Right atrium auricular region (tissue), 2 donors: ENCODE measurements around the gene PLAGL1. TPM values are rescaled to one million over a fixed set of nuclear protein-coding genes. Genes with fewer than 3 reads are reported as not detected.
A peak's percentile ranks its signal among the peaks of the same experiment; 100 is the strongest.

Experiments
- DNase-seq: peaks from one replicate; pipeline ENCODE4 v3.0.0-alpha.2; 2019; ENCODE audit warnings: low spot score
- H3K27ac ChIP-seq, 2 donors: fragments of 200-600 bp; sonication (generic); 1 replicate in 1 of 2; 2 replicates in 1 of 2; pipeline ENCODE4 v1.5.1; 2016 to 2019
- H3K27me3 ChIP-seq, 2 donors: fragments of 200-600 bp; sonication (generic); one replicate each; pipeline versions ENCODE4 v1.5.1 to v1.6.0; 2017 to 2019
- H3K36me3 ChIP-seq: fragments of 200-600 bp; sonication (generic); one replicate; pipeline ENCODE4 v1.5.1; 2016
- H3K4me1 ChIP-seq, 2 donors: fragments of 200-600 bp; sonication (generic); one replicate each; pipeline versions ENCODE4 v1.5.1 to v1.6.0; 2017 to 2019
- H3K4me3 ChIP-seq, 2 donors: fragments of 200-600 bp; sonication (generic); 1 replicate in 1 of 2; 2 replicates in 1 of 2; pipeline ENCODE4 v1.5.1; 2017 to 2019; ENCODE audit warnings: mild to moderate bottlenecking in 1 of 2, moderate library complexity in 1 of 2
- H3K9me3 ChIP-seq, 2 donors: fragments of 200-600 bp; sonication (generic); one replicate each; pipeline ENCODE4 v1.5.1; 2019
- total RNA-seq, 2 donors: library from RNA; depleted of rRNA; stranded (reverse); fragments of >200 nt; gene quantifications; one replicate each; pipeline ENCODE4 v1.1.0, GENCODE V29; 2016
- TF ChIP-seq, protein P1 (sequence below), 2 donors: fragments of 200-600 bp; sonication (generic); IDR thresholded peaks; one replicate each; pipeline ENCODE4 v1.5.1; 2019; ENCODE audit warnings: antibody characterized with exemption in 2 of 2

PLAGL1 gene
- total RNA-seq, 2 donors from 2014 or later: 6.8 to 8.5 TPM

DNA sequence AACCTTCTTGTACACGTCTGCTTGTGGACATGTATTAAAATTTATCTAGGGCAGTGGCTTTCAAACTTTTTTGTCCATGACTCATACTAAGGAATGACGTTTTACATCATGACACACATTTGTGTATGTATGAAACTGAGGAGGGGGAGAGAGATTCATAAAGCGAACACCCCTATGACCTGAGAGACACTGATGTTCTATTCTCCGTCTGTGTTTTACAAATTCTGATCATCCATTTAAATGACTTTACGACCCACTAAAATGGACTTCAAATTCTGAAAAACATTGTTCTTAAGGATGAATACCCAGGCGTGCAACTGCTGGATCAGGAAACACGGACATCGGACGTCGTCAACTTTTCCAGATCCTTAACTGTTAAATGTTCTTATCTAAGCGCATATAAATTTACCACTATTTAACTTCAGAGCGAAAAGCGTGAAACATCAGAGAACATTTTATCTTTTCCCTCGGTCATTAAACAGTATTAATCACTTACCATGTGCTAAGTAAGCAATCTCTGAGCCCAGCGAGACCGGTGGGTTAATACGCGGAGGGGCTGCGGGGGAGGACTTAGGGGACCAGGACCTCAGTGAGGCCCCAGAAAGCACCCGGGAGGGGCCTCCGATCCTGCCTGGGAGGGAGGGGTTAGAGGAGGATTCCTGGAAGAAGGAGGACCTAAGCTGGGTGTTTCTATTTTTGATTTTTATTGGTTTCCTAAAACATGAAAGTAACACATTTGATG lies 1.2 kb downstream of the PLAGL1 start:
- TF ChIP-seq, protein P1, sequence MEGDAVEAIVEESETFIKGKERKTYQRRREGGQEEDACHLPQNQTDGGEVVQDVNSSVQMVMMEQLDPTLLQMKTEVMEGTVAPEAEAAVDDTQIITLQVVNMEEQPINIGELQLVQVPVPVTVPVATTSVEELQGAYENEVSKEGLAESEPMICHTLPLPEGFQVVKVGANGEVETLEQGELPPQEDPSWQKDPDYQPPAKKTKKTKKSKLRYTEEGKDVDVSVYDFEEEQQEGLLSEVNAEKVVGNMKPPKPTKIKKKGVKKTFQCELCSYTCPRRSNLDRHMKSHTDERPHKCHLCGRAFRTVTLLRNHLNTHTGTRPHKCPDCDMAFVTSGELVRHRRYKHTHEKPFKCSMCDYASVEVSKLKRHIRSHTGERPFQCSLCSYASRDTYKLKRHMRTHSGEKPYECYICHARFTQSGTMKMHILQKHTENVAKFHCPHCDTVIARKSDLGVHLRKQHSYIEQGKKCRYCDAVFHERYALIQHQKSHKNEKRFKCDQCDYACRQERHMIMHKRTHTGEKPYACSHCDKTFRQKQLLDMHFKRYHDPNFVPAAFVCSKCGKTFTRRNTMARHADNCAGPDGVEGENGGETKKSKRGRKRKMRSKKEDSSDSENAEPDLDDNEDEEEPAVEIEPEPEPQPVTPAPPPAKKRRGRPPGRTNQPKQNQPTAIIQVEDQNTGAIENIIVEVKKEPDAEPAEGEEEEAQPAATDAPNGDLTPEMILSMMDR (IDR thresholded peaks at IDR 0.05): no peak
- Histone ChIP-seq H3K9me3 (peaks cover 0 to 7% of the 10 kb centered on the region in 2 donors), H3K27ac (peak overlapping the region; percentile 67 to 70), H3K4me3 (peak overlapping the region; percentile 56 to 65), H3K27me3 (no peaks in the 10 kb centered on the region), H3K4me1 (no peaks in the 10 kb centered on the region), H3K36me3 (no peaks in the 10 kb centered on the region)
- DNase-seq: no peak

DNA sequence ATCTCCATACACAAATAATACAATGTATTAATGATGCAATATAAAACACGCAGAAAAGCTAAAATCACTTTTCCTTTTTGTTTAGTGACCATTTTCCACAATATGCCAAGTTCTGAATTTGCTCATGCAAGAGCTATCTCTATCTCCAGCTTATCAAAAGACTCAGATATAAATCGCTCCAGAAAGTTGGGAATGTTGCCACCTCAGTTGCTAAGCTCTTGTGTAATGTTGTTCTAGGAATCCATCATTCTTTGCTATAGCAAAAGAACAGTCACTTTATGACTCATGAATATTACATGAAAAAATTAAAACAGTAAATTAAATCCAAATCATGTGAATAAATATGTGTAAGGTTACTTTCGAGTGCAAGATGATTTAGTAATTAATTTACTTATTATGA lies 8.7 kb downstream of the PLAGL1 start:
- Histone ChIP-seq H3K9me3 (peaks cover 0 to 18% of the 10 kb centered on the region in 2 donors), H3K36me3 (no peaks in the 10 kb centered on the region), H3K4me1 (no peaks in the 10 kb centered on the region), H3K27me3 (no peaks in the 10 kb centered on the region), H3K4me3 (no peak overlapping the region), H3K27ac (no peak overlapping the region)
- DNase-seq: no peak
- TF ChIP-seq, protein P1 (IDR thresholded peaks at IDR 0.05): no peak

DNA sequence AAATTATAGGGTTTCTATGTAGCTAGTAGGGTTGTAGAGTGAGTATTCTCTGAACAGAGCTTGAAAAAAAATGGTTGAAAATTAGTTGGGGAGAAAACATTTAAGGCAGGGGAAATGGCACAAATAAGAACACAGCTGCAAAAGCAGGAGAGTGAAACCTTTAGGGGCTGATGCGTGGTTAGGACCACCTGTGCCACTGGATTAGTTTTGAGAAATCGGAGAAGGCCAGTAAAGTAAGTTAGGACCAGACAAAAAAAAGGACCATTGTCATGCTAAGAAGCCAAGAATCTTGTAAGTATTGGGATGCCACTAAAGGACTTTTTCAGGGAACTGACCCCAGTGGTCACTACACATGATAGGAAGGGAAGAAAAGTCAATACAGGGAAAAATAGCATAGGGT lies 9.4 kb downstream of the PLAGL1 start:
- no peaks in the 10 kb centered on the region for H3K4me1 ChIP-seq

DNA sequence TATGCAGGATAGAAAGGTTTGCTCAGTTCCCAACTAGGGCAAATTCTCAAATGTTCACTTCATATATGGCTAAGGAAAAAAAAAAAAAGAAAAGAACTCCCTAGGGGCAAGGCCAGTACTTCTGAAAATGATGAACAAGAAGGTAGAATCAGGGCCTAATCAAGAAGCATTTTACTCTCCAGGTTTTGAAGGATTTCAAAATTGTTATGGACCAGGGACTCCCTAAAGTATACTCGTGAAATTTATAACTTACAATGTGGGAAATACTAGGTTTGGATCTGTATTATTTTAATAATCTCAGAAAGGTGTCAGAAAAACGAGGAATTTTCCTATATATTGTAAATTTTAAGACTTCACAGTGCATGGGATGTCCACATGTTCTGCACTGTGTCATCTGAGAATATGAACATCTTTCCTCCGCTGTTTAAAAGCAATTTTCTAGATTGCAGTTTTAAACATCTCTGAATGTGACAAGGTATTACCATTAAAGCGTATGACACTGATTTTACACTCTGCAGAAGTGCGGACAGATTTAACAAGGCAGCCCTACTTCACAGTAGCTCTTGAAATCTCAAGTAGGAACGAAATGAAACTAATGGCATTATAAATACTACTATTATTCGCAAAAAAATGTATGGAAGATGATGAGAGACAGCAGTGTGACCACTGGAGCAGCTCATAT lies 14.0 kb downstream of the PLAGL1 start:
- Histone ChIP-seq H3K9me3 (no peaks in the 10 kb centered on the region), H3K27ac (no peak overlapping the region), H3K4me3 (no peak overlapping the region), H3K4me1 (no peaks in the 10 kb centered on the region), H3K36me3 (no peaks in the 10 kb centered on the region), H3K27me3 (no peaks in the 10 kb centered on the region)
- TF ChIP-seq, protein P1 (IDR thresholded peaks at IDR 0.05): no peak
- DNase-seq: no peak

More for the DNA sequence above, 9.4 kb downstream of the PLAGL1 start:
- Histone ChIP-seq H3K4me3 (no peak overlapping the region), H3K27ac (no peak overlapping the region), H3K9me3 (peaks cover 0 to 18% of the 10 kb centered on the region in 2 donors), H3K27me3 (no peaks in the 10 kb centered on the region), H3K36me3 (no peaks in the 10 kb centered on the region)
- TF ChIP-seq, protein P1 (IDR thresholded peaks at IDR 0.05): no peak
- DNase-seq: no peak

DNA sequence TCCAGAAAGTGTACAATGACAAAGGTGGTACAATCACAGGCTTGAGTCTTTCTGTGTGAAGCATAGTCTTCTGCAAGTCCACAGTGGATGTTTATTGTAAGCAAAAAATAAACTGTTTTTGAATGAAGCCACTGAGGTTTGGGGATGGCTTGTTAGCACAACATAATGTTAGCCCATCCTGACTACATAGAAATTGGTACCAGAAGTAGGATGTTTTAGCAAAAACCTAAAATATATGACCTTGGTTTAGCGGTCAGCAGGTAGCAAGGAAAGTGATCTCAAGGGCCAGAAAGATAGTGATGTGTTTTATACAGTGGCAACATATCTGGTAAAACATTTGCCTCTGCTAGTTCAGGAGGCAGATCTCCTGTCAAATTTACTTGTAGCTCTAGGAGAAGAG lies 15.8 kb downstream of the PLAGL1 start:
- TF ChIP-seq, protein P1 (IDR thresholded peaks at IDR 0.05): no peak
- Histone ChIP-seq H3K36me3 (no peaks in the 10 kb centered on the region), H3K4me1 (no peaks in the 10 kb centered on the region), H3K27ac (no peak overlapping the region), H3K27me3 (no peaks in the 10 kb centered on the region), H3K4me3 (no peak overlapping the region), H3K9me3 (no peaks in the 10 kb centered on the region)
- no peak for DNase-seq
